IPS-11a (cell line): ENCODE measurements around the gene CALCOCO1.
"Not testable (repeated sequence)": the region's sequence is repeated elsewhere in the genome, so short reads cannot be mapped to it uniquely, and the experiment has no call there.

Source experiments
- H3K4me3 ChIP-seq: one replicate; pipeline ENCODE4 v1.5.1; 2013; ENCODE audit warnings: low read depth, low read length, control low read depth

CALCOCO1 gene

GRCh38 chr12:53734425-53734824, 7.2 kb upstream of the CALCOCO1 start:
- no peak overlapping the region for H3K4me3 ChIP-seq

GRCh38 chr12:53733807-53734200, 6.6 kb upstream of the CALCOCO1 start:
- no peak overlapping the region for H3K4me3 ChIP-seq

DNA sequence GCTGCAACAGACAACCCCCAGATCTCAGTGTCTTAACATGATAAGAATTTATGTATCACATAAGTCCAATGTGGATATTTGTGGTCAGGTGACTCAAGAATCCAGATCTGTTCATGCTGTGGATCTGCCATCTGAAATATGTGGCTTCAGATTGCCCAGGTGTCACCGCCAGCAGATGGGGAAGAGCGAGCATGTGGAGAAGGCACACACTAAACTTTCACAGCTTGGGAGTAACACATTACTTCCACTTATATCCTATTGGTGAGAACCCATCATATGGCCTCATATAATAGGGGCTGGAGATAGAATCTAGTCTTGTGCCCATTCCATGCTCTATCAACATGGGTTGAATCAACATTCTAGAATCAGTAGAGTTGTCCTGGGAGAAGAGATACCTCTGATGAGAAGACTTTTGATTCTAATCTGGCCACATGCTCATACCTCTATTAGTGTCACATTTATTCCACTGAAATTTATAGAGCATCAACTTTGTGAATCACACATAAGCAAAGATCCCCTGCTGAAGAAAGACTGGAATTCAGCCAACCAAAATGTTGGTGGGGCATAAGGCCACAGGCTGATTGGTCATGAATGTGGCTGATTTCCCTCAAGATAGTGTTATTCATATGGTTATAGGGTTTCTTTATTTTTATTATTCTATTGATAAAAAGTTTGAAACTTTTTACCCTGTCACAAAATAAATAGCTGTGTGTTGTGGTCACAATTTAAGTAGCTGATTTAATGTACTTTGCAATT, 6.0 kb upstream of the CALCOCO1 start:
- H3K4me3 ChIP-seq: no peak overlapping the region

- no peak overlapping the region for H3K4me3 ChIP-seq
Measured at GRCh38 chr12:53729644-53730043, 2.4 kb upstream of the CALCOCO1 start.

DNA sequence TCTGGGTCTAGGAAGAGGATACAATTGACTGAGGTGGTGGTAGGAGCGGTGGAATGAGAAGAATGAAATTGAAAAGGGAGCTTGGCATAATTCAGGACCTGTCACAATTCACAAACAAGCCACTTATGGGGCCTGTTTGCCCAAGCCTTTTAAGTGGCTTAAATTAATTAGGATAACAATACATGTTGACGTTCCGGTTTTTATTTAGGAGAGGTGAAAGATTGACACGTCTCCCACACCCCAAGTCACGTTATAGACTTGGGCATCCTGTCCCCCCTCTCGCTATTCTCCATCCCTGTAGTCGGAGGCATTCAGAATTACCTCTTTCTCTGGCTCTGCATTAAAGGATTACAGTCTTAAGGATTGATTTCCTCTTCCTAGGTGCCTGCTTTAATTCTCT, 954 bp upstream of the CALCOCO1 start:
- peak overlapping the region; percentile 77 for H3K4me3 ChIP-seq

- H3K4me3 ChIP-seq: peak overlapping the region; percentile 77
Measured at GRCh38 chr12:53726946-53727309, 324 bp downstream of the CALCOCO1 start.

DNA sequence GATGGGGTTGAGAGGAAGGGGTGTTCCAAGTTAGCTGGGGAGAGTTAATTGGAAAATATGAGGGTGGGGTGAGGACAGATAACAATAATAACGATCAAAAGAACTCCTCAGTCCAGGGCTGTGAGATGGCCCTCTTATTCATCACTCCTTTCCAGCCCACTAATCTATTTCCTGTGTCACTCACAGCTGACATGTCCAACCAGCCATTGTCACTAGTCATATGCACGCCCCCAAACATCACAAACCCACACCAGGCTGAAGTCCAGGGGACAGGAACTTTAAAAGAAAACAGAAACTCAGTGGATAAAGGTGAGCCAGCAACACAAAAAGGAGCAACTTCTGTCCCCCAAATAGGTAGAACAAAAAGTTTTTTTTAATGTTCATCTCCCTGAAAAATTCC, 911 bp downstream of the CALCOCO1 start:
- H3K4me3 ChIP-seq: no peak overlapping the region

- H3K4me3 ChIP-seq: no peak overlapping the region
Measured at GRCh38 chr12:53725824-53726223, 1.4 kb downstream of the CALCOCO1 start.

GRCh38 chr12:53722450-53723041, 4.7 kb downstream of the CALCOCO1 start:
- H3K4me3 ChIP-seq: no peak overlapping the region

DNA sequence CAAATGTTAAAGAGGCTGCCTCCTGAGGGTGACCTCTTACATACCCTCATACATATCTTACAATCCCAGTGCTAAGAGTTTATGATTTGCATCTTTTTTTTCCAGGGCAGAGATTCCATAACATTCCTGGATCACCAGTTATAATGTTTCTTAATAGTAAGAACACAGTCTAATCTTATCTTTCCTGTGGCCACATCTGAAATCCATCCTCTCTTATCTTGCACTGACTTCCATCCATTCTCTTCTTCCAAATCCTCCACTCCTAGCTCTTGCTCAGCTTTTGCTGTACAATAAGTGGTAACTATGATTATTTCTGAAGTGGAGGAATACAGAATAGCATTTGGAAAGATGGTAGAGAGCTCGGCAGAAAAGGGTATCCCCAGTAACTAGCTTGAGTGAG, 6.3 kb downstream of the CALCOCO1 start:
- no peak overlapping the region for H3K4me3 ChIP-seq

GRCh38 chr12:53719649-53720048, 7.6 kb downstream of the CALCOCO1 start:
- H3K4me3 ChIP-seq: no peak overlapping the region

GRCh38 chr12:53718567-53718966, 8.7 kb downstream of the CALCOCO1 start:
- not testable (repeated sequence) for H3K4me3 ChIP-seq

DNA sequence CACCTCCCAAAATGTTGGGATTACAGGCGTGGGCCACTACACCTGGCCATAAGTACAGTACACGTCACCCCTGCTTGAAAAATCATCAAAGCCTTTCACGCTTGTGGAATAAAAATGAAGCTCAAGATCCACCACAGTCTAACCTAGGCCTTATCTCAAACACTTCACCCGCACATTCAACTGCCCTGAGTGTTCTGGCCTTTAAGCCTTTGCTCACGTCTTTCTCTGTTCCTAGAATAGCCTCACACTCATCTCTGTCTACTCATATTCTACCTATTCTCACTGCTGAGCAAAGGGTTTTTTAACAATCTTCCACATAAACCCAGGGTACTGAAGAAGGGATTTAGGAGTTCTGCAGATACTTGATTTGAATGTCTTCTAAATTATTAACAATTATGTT, 9.9 kb downstream of the CALCOCO1 start:
- no peak overlapping the region for H3K4me3 ChIP-seq

DNA sequence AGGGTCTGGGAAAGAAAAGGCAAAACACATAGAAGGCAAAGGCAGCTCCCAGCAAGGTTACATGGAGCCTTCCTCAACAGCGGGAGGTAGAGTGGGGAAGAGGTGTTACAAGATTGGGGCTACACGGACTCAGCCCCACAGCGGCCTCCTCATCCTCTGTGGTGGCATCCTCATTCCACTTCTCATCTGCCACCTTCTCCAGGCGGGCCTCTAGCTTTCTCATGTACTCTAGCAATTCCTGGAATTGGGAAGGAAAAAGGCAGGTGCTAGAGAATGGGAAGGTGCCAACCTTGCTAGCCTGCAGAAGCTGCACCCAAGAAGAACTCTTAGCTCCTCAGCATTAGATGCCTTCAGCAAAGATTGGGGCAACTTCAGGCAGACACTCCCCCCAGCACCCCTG, 13.2 kb downstream of the CALCOCO1 start:
- H3K4me3 ChIP-seq: no peak overlapping the region

DNA sequence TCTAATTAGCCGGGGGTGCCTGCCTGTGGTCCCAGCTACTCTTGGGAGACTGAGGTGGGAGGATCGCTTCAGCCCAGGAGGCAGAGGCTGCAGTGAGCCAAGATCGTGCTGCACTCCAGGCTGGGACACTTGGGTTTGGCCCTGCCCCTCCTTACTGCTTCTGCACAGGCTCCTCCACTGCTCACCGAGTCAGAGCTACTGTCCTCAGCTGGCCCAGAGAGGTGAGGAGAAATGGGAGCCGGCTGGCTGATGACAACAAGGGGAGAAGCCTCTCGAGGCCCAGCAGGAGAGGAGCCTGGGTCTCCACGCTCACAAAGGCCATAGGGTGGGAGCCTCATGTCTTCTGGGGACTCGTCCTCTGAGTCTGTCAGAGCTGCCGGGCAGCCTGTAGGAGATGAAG, 13.7 kb downstream of the CALCOCO1 start:
- H3K4me3 ChIP-seq: no peak overlapping the region

GRCh38 chr12:53712059-53712643, 15.1 kb downstream of the CALCOCO1 start:
- no peak overlapping the region for H3K4me3 ChIP-seq

DNA sequence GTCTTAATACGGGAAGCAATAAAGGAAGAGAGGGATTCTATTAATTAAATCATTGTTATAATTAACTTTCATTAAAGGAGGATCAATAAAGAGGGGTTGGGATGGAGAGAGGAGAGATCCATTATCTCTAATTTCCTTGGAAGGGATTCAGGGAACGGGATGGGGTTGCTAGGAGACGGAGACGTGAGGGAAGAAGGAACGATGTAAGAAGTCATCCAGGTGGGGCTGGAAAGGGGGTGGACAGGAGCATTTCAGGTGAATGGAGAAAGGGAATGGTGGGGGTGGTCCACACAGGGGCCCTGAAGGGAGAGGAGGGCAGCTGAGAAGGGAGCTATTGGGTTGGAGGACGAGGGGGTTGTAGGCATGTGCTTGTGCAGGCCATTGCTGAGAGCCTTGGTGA, 17.2 kb downstream of the CALCOCO1 start:
- no peak overlapping the region for H3K4me3 ChIP-seq

GRCh38 chr12:53709671-53710070, 17.6 kb downstream of the CALCOCO1 start:
- H3K4me3 ChIP-seq: no peak overlapping the region

- no peak overlapping the region for H3K4me3 ChIP-seq
Measured at GRCh38 chr12:53706080-53706479, 21.2 kb downstream of the CALCOCO1 start.

- H3K4me3 ChIP-seq: no peak overlapping the region
Measured at GRCh38 chr12:53703756-53704155, 23.5 kb downstream of the CALCOCO1 start.

DNA sequence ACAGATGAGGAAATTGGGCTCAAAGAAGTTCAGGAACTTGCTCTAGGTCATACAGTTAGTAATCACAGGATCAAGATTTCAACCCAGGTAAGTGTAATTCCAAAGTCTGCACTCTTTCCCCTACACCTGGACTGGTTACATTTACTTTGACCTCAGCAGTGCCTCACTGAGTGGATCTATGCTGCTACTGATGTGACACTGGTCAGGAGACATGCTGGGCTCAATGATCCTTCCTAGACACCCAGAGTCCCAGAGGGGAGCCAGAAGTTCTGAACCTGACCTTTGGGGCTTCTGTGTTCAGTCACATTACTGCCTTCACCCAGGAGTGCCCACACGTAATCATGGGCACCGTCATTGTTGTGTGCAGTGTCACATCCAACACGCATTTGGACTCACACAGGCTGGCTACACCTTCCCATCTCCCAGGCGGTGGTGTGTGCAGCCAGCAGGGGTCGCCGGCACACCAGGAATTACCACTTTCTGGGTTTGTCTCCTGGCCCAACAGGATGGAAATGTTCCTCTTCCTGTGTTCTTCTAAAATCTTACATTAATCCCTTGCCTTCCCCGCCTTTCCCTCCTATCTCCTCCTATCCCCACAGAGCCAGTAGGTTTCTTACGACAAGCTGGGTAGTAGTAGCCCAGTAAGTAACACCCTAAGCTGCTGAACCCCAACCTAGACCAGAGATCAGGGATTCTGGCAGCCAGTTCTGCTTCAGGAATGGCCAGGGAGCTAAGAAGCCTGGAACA, 25.6 kb downstream of the CALCOCO1 start:
- H3K4me3 ChIP-seq: no peak overlapping the region

- H3K4me3 ChIP-seq: no peak overlapping the region
Measured at GRCh38 chr12:53700567-53700966, 26.7 kb downstream of the CALCOCO1 start.
